Peyer's patch (tissue), 4 donors: ENCODE measurements around the gene VTA1. TPM values are rescaled to one million over a fixed set of nuclear protein-coding genes. Genes with fewer than 3 reads are reported as not detected.

Source experiments
- DNase-seq, 3 donors: peaks; one replicate each; pipeline ENCODE4 v3.0.0-alpha.2; 2017 to 2019
- H3K27ac ChIP-seq, 4 donors: fragments of 200-600 bp; sonication (generic); one replicate each; pipeline ENCODE4 v1.5.1; 2016 to 2019
- H3K27me3 ChIP-seq, 2 donors: fragments of 200-600 bp; sonication (generic); one replicate each; pipeline ENCODE4 v1.5.1; 2019
- H3K36me3 ChIP-seq, 3 donors: fragments of 200-600 bp; sonication (generic); one replicate each; pipeline ENCODE4 v1.5.1; 2016 to 2019
- H3K4me1 ChIP-seq, 4 donors: fragments of 200-600 bp; sonication (generic); one replicate each; pipeline ENCODE4 v1.5.1; 2016 to 2019
- H3K4me3 ChIP-seq, 4 donors: fragments of 200-600 bp; sonication (generic); 1 replicate in 3 of 4; 2 replicates in 1 of 4; pipeline ENCODE4 v1.5.1; 2016 to 2019; ENCODE audit warnings: mild to moderate bottlenecking in 1 of 4
- H3K9me3 ChIP-seq, 4 donors: fragments of 200-600 bp; sonication (generic); one replicate each; pipeline ENCODE4 v1.5.1; 2016 to 2019; ENCODE audit warnings: mild to moderate bottlenecking in 1 of 4
- POLR2A ChIP-seq, 2 donors: fragments of 450-650 bp; IDR thresholded peaks; one replicate each; pipeline ENCODE4 v1.5.1; 2017; ENCODE audit warnings: antibody characterized with exemption in 2 of 2, mild to moderate bottlenecking in 2 of 2, moderate library complexity in 2 of 2
- total RNA-seq, 4 donors: library from RNA; depleted of rRNA; stranded (reverse); fragments of >200 nt; gene quantifications; one replicate each; pipeline ENCODE4 v1.1.0, GENCODE V29; 2016
- TF ChIP-seq, protein P1 (sequence below), 6 experiments: fragments of 450-650 bp in 4 of 6; fragments of 200-600 bp in 2 of 6; sonication (generic) in 1 of 6; IDR thresholded peaks; one replicate each; pipeline ENCODE4 v1.5.1; 2017 to 2019; ENCODE audit warnings: antibody characterized with exemption in 6 of 6, mild to moderate bottlenecking in 3 of 6, moderate library complexity in 1 of 6

VTA1 gene
- total RNA-seq, 4 donors from 2014 or later, result 41.3 to 60.9 (median 50.4) TPM

DNA sequence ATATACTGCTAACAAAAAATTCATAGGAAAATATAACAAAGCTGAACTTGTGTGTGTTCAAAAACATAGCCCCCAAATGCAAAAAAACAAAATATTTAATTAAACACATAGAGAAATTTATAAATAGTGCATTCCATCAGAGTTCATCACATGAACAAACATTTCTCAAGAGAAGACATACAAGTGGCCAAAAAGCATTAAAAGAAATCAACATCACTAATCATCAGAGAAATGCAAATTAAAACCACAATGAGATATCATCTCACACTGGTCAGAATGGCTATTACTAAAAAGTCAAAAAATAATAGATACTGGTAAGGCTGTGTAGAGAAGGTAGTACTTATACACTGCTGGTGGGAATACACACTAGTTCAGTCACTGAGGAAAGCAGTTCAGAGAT, 115.2 kb downstream of the VTA1 start:
- H3K4me3 ChIP-seq, result no peak overlapping the region
- TF ChIP-seq, protein P1, sequence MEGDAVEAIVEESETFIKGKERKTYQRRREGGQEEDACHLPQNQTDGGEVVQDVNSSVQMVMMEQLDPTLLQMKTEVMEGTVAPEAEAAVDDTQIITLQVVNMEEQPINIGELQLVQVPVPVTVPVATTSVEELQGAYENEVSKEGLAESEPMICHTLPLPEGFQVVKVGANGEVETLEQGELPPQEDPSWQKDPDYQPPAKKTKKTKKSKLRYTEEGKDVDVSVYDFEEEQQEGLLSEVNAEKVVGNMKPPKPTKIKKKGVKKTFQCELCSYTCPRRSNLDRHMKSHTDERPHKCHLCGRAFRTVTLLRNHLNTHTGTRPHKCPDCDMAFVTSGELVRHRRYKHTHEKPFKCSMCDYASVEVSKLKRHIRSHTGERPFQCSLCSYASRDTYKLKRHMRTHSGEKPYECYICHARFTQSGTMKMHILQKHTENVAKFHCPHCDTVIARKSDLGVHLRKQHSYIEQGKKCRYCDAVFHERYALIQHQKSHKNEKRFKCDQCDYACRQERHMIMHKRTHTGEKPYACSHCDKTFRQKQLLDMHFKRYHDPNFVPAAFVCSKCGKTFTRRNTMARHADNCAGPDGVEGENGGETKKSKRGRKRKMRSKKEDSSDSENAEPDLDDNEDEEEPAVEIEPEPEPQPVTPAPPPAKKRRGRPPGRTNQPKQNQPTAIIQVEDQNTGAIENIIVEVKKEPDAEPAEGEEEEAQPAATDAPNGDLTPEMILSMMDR (IDR thresholded peaks at IDR 0.05), result no peak
- no peak for TF ChIP-seq POLR2A (IDR thresholded peaks at IDR 0.05)
- no peaks in the 10 kb centered on the region for H3K4me1 ChIP-seq
- no peak for DNase-seq
- no peaks in the 10 kb centered on the region for H3K36me3 ChIP-seq
- no peak overlapping the region for H3K27ac ChIP-seq
- H3K9me3 ChIP-seq, result no peaks in the 10 kb centered on the region
- no peaks in the 10 kb centered on the region for H3K27me3 ChIP-seq

DNA sequence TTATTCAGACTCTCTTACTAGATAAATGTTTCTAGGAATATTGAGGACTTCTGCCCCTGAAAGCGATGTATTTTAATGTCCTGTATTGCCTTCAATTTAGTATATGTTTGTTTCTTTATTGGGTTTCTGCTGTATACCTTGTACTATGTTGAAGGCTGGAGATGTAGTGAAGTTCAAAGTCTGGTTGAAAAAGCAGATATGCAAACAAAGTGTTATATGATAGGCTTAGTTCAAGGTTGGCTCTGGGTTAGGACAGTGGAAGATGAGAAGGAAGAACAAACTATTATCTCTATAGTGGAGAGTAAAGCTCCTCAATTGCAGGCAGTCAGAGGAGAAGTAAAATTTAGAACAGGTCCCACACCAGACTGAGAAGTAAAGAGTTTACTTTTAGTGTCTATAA, 118.4 kb downstream of the VTA1 start:
- H3K36me3 ChIP-seq, result no peaks in the 10 kb centered on the region

DNA sequence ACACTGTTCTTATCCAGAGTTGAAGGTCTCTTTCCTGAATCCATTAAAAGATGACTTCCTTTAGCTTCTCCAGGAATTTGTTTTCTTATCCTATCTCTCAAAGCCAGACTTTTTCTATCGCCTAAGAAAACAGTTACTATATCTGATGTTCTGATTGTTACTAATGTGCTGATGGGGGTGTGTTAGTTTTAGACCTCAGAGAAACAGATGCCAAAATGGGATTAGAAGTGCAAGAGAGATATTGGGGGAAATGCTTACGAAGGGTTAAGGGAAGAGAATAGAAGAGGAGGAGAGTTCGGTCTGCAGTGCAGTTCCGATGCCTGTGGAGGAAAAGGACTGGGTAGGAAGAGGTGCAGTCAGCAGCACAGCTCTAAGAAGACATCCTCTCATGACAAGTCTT, 119.0 kb downstream of the VTA1 start:
- Histone ChIP-seq H3K9me3 (no peaks in the 10 kb centered on the region), H3K4me1 (no peaks in the 10 kb centered on the region), H3K36me3 (no peaks in the 10 kb centered on the region), H3K27ac (no peak overlapping the region), H3K27me3 (no peaks in the 10 kb centered on the region), H3K4me3 (no peak overlapping the region)
- no peak for DNase-seq
- no peak for TF ChIP-seq POLR2A (IDR thresholded peaks at IDR 0.05)
- TF ChIP-seq, protein P1 (IDR thresholded peaks at IDR 0.05), result no peak

More for the DNA sequence above, 118.4 kb downstream of the VTA1 start:
- DNase-seq, result no peak
- Histone ChIP-seq H3K27ac (no peak overlapping the region), H3K4me3 (no peak overlapping the region), H3K27me3 (no peaks in the 10 kb centered on the region), H3K4me1 (no peaks in the 10 kb centered on the region), H3K9me3 (no peaks in the 10 kb centered on the region)
- TF ChIP-seq, protein P1 (IDR thresholded peaks at IDR 0.05), result no peak
- no peak for TF ChIP-seq POLR2A (IDR thresholded peaks at IDR 0.05)

DNA sequence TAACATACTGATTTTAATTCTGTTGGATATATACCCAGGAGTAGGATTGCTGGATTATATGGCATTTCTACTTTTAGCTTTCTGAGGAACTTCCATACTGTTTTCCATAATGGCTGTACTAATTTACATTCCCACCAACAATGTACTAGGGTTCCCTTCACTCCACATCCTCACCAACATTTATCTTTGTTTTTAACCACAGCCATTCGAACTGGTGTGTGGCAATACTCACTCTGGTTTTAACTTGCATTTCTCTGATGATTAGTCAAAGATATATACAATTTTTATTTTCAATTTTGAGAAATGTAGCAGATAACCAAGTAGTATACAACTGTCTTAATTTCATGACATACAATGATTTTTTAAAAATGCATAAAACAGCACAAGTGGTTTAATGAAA, 124.4 kb downstream of the VTA1 start:
- Histone ChIP-seq H3K4me1 (no peaks in the 10 kb centered on the region), H3K27me3 (no peaks in the 10 kb centered on the region), H3K4me3 (no peak overlapping the region), H3K36me3 (no peaks in the 10 kb centered on the region), H3K9me3 (no peaks in the 10 kb centered on the region), H3K27ac (no peak overlapping the region)
- no peak for DNase-seq
- TF ChIP-seq POLR2A (IDR thresholded peaks at IDR 0.05), result no peak
- TF ChIP-seq, protein P1 (IDR thresholded peaks at IDR 0.05), result no peak

Other genes with a start within 250 kb of the VTA1 start
- not detected for gene GJE1, start 14.3 kb upstream of the VTA1 start, total RNA-seq
- not detected for gene NMBR, start 141 bp upstream of the VTA1 start, total RNA-seq
- gene ADGRG6, start 154.7 kb downstream of the VTA1 start, total RNA-seq, result 10 to 100 TPM; 15.7 to 43.3 (median 32.2) TPM